KOPT-K1 (cell line): ENCODE data around the gene RNASEH2C.

Experiments
- H3K27ac ChIP-seq: fragments of 200-600 bp; sonication (generic); 2 replicates; pipeline ENCODE4 v1.5.1; 2016; ENCODE audit warnings: antibody characterized with exemption, mild to moderate bottlenecking, low read depth, low read length; ENCODE audit not compliant: poor library complexity, severe bottlenecking
- H3K36me3 ChIP-seq: fragments of 200-600 bp; sonication (generic); 2 replicates; pipeline ENCODE4 v1.5.1; 2017; ENCODE audit warnings: antibody characterized with exemption, mild to moderate bottlenecking, low read length, moderate library complexity; ENCODE audit not compliant: insufficient read depth
- H3K9me3 ChIP-seq: fragments of 200-600 bp; sonication (generic); 2 replicates; pipeline ENCODE4 v1.5.1; 2017; ENCODE audit warnings: antibody characterized with exemption, low read length, mild to moderate bottlenecking; ENCODE audit not compliant: insufficient read depth, poor library complexity, severe bottlenecking

RNASEH2C gene

GRCh38 chr11:65680192-65680743 is 40.3 kb downstream of the RNASEH2C start:
- Histone ChIP-seq H3K36me3 (no peaks in the 10 kb centered on the region), H3K27ac (no peak overlapping the region), H3K9me3 (no peaks in the 10 kb centered on the region)

GRCh38 chr11:65672982-65673381 is 47.6 kb downstream of the RNASEH2C start:
- H3K9me3 ChIP-seq, result no peaks in the 10 kb centered on the region
- H3K36me3 ChIP-seq, result no peaks in the 10 kb centered on the region
- H3K27ac ChIP-seq, result no peak overlapping the region

- Histone ChIP-seq H3K27ac (no peak overlapping the region), H3K9me3 (no peaks in the 10 kb centered on the region), H3K36me3 (no peaks in the 10 kb centered on the region)
These were observed 48.3 kb downstream of the RNASEH2C start for GRCh38 chr11:65672180-65672860.
